Measurements from ENCODE around the gene CHST15. TPM values are rescaled to one million over a fixed set of nuclear protein-coding genes. Genes with fewer than 3 reads are reported as not detected.

Gene CHST15
- total and polyA plus RNA-seq, 8 donors = 13.7 to 53.3 (median 17.1) TPM

DNA sequence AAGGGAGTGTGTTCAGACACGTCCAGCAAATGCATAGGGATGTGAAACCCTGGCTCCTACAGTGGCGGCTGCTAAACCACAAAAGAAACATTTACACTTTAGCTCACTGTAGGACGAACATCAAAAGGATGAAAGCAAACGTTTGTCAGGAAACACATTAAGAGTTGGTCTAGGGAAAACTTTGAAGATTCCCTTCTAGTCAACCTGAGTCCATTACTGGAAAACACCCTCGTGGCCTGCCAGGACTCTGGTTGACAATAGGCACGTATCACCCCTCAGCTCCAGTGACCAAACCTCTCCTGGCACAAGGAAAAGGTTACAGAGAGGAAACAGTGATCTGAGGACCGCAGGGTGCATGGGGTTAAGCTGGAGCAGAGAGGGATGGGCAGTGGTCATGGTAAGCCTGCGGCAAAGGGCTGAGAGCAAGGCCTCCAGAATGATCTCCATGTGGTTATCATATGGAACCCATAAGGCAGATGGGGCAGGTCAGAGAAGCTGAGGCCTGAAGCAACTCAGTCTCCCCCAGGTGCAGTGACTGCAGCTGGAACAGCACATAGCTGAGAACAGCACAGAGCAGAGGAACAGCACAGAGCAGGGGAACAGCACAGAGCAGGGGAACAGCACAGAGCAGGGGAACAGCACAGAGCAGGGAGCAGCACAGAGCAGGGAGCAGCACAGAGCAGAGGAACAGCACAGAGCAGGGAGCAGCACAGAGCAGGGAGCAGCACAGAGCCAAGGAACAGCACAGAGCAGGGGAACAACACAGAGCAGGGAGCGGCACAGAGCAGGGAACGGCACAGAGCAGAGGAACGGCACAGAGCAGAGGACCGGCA is 49.9 kb downstream of the CHST15 start:
- no peak for DNase-seq
- H3K27me3 ChIP-seq = no peaks in the 10 kb centered on the region
- H3K4me1 ChIP-seq = peaks cover 0 to 58% of the 10 kb centered on the region in 2 donors
- H3K9me3 ChIP-seq = no peaks in the 10 kb centered on the region
- TF ChIP-seq, protein P1, sequence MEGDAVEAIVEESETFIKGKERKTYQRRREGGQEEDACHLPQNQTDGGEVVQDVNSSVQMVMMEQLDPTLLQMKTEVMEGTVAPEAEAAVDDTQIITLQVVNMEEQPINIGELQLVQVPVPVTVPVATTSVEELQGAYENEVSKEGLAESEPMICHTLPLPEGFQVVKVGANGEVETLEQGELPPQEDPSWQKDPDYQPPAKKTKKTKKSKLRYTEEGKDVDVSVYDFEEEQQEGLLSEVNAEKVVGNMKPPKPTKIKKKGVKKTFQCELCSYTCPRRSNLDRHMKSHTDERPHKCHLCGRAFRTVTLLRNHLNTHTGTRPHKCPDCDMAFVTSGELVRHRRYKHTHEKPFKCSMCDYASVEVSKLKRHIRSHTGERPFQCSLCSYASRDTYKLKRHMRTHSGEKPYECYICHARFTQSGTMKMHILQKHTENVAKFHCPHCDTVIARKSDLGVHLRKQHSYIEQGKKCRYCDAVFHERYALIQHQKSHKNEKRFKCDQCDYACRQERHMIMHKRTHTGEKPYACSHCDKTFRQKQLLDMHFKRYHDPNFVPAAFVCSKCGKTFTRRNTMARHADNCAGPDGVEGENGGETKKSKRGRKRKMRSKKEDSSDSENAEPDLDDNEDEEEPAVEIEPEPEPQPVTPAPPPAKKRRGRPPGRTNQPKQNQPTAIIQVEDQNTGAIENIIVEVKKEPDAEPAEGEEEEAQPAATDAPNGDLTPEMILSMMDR (IDR thresholded peaks at IDR 0.05) = no peak
- no peak overlapping the region for H3K27ac ChIP-seq
- H3K4me3 ChIP-seq = no peak overlapping the region
- intact Hi-C loops (cut with DNase I) = no loop called here
- ATAC-seq = peak; percentile 48
- H3K36me3 ChIP-seq = peaks cover 0 to 51% of the 10 kb centered on the region in 2 donors

DNA sequence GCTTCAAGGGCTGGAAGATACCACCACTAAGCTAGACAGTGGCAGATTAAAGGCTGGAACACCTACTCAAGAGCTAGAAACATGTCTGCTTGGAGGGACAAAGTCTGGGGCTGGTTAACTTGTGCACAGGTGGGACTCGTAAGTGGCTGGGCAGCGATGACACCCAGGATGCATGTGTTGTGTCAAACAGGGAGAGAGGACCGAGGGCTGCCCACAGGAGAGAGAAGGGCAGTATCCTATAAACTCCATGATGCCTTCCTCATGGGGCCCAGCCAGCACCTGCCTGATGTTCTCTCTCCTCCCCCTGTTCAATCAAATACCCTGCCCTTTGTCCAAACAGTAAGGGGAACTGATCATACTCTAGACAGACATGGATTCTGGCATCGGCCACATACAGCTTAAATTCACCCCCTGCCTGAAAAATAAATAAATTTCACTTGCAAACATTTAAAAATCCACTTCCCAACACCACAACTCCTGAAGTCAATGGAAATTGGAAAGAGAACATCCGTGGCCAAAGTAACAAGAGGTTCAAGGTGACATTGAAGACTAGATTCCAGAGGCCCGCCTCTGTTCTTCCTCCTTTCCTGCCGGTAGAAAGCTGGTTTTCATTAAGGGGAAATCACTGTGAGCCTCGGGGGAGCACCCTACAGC is 50.6 kb downstream of the CHST15 start:
- intact Hi-C loops (cut with DNase I) = no loop called here
- no peak overlapping the region for H3K4me3 ChIP-seq
- peaks cover 0 to 65% of the 10 kb centered on the region in 2 donors for H3K4me1 ChIP-seq
- ATAC-seq (no peak), DNase-seq (no peak)
- no peaks in the 10 kb centered on the region for H3K27me3 ChIP-seq
- TF ChIP-seq, protein P1 (IDR thresholded peaks at IDR 0.05) = no peak
- no peak overlapping the region for H3K27ac ChIP-seq
- H3K9me3 ChIP-seq = no peaks in the 10 kb centered on the region
- H3K36me3 ChIP-seq = peaks cover 0 to 58% of the 10 kb centered on the region in 2 donors

DNA sequence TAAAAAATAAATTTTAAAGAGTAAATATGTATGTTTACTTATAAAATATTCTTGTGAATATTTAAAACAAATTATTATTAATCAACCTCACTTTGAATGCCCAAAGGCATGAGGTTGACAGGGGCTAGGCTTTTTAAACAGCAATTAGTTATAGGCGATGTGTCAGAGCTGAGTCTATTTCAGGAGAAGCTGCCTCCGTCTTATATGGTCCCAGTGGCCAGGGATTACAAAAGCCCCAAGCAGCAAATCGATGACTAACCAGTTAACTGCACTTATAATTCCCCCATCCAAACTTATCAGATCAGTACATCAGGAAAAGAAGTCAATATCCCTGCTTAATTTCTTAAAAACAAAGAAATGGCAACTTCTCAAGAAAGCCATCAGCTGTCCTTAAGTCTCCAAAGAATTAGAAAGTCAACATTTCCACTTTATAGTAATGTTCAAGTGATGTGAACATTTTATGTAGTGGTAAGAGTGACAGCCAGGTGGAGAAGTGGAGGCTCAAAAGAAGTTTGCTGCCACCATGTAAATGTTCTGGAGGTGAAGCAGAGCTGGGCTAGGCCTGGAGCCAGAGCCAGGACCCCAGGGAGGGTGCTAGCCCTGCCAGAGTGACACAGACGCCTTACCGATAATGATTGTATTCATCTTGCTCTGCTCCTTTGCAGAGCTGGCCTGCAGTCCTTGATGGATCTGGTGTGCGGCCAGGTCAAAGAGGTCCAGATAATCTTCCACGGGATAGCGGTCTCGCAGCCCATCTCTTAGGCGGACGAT is 51.5 kb downstream of the CHST15 start:
- DNase-seq (no peak), ATAC-seq (no peak)
- no peaks in the 10 kb centered on the region for H3K9me3 ChIP-seq
- H3K27ac ChIP-seq = no peak overlapping the region
- H3K4me3 ChIP-seq = no peak overlapping the region
- intact Hi-C loops (cut with DNase I) = no loop called here
- no peaks in the 10 kb centered on the region for H3K27me3 ChIP-seq
- H3K4me1 ChIP-seq = peaks cover 0 to 74% of the 10 kb centered on the region in 2 donors
- peaks cover 0 to 66% of the 10 kb centered on the region in 2 donors for H3K36me3 ChIP-seq
- TF ChIP-seq, protein P1 (IDR thresholded peaks at IDR 0.05) = no peak

DNA sequence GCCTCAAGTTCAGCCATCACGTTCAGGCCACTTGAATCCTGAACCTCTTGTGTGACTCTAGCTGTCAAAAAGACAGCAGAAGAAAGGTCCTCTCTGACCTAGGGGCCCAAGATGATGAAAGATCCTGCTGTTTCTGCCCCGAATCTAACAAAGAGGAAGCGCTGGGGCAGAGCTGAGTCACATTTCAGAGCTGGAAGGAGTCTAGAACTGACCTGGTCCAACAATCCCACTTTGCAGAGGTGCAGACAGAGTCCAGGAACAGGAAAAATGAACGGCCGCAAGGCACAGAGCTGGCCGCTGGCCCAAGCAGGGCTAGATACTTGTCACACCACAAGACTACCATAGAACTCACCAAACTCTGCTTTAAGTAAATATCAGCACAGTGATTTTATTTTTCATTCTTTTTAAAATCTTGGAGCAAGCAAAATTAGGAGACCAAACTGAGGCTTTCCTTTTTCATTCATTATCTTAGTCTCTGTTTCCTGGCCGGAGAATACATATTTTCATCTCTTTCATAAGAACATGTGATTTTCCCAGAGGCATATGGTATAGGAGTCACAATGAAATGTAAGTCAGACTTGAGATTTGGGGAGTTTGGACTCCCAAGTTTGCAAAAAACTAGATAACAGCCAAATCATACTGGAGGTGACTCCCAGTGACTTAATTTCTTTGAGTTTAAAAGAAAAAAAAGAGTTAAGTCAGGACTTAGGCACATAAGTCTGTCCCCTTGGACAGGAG is 52.8 kb downstream of the CHST15 start:
- Histone ChIP-seq H3K36me3 (peaks cover 0 to 76% of the 10 kb centered on the region in 2 donors), H3K27me3 (no peaks in the 10 kb centered on the region), H3K4me3 (no peak overlapping the region), H3K9me3 (no peaks in the 10 kb centered on the region), H3K4me1 (peaks cover 0 to 83% of the 10 kb centered on the region in 2 donors), H3K27ac (peak overlapping the region in 1 of 2 donors; percentile 86)
- no peak for ATAC-seq
- intact Hi-C loops (cut with DNase I) = no loop called here
- peak in 1 of 4 donors; percentile 65 for DNase-seq
- TF ChIP-seq, protein P1 (IDR thresholded peaks at IDR 0.05) = no peak
